HG03280 (cell line): Measurements from ENCODE around the gene ARHGAP26.
"Not testable (repeated sequence)": the region's sequence is repeated elsewhere in the genome, so short reads cannot be mapped to it uniquely, and the experiment has no call there.

Experiments used
- ATAC-seq: cut with Tn5 transposase; IDR thresholded peaks from one replicate; pipeline ENCODE4 v1.9.1; 2021; ENCODE audit warnings: mild to moderate bottlenecking, moderate library complexity; ENCODE audit not compliant: unreplicated experiment

Gene ARHGAP26

GRCh38 chr5:143191720-143192119 is 421.5 kb downstream of the ARHGAP26 start:
- ATAC-seq, result no peak

- no peak for ATAC-seq
These were observed 422.2 kb downstream of the ARHGAP26 start for GRCh38 chr5:143192191-143192900.

- no peak for ATAC-seq
These were observed 424.0 kb downstream of the ARHGAP26 start for GRCh38 chr5:143194206-143194605.

GRCh38 chr5:143194713-143195112 is 424.5 kb downstream of the ARHGAP26 start:
- no peak for ATAC-seq

GRCh38 chr5:143195491-143195890 is 425.3 kb downstream of the ARHGAP26 start:
- ATAC-seq, result no peak

GRCh38 chr5:143196601-143197259 is 426.6 kb downstream of the ARHGAP26 start:
- ATAC-seq, result no peak

GRCh38 chr5:143197260-143197656 is 427.1 kb downstream of the ARHGAP26 start:
- ATAC-seq, result no peak

- ATAC-seq, result no peak
These were observed 428.2 kb downstream of the ARHGAP26 start for GRCh38 chr5:143198332-143198731.

GRCh38 chr5:143199161-143199560 is 429.0 kb downstream of the ARHGAP26 start:
- no peak for ATAC-seq

- ATAC-seq, result no peak
These were observed 429.7 kb downstream of the ARHGAP26 start for GRCh38 chr5:143199843-143200242.

- ATAC-seq, result no peak
These were observed 430.7 kb downstream of the ARHGAP26 start for GRCh38 chr5:143200781-143201398.

GRCh38 chr5:143201589-143201988 is 431.4 kb downstream of the ARHGAP26 start:
- no peak for ATAC-seq

GRCh38 chr5:143203301-143203956 is 433.3 kb downstream of the ARHGAP26 start:
- not testable (repeated sequence) for ATAC-seq

GRCh38 chr5:143204474-143205246 is 434.5 kb downstream of the ARHGAP26 start:
- ATAC-seq, result no peak

- no peak for ATAC-seq
These were observed 435.2 kb downstream of the ARHGAP26 start for GRCh38 chr5:143205386-143205785.

GRCh38 chr5:143205883-143206195 is 435.7 kb downstream of the ARHGAP26 start:
- no peak for ATAC-seq

- peak; percentile 47 for ATAC-seq
These were observed 436.2 kb downstream of the ARHGAP26 start for GRCh38 chr5:143206196-143207053.

GRCh38 chr5:143207058-143207457 is 436.9 kb downstream of the ARHGAP26 start:
- ATAC-seq, result no peak

- no peak for ATAC-seq
These were observed 437.6 kb downstream of the ARHGAP26 start for GRCh38 chr5:143207563-143208364.
